ENCODE results near the gene CA11.

CA11 gene

GRCh38 chr19:48645620-48646000 lies 377 bp downstream of the CA11 start:
- TF ChIP-seq EZH2 (optimal IDR thresholded peaks at IDR 0.05; ENCODE audit: low read depth, low read length) (no peak), EZH2phosphoT487 (IDR thresholded peaks at IDR 0.05; ENCODE audit: low read length) (no peak)
- TF ChIP-seq, protein P1, sequence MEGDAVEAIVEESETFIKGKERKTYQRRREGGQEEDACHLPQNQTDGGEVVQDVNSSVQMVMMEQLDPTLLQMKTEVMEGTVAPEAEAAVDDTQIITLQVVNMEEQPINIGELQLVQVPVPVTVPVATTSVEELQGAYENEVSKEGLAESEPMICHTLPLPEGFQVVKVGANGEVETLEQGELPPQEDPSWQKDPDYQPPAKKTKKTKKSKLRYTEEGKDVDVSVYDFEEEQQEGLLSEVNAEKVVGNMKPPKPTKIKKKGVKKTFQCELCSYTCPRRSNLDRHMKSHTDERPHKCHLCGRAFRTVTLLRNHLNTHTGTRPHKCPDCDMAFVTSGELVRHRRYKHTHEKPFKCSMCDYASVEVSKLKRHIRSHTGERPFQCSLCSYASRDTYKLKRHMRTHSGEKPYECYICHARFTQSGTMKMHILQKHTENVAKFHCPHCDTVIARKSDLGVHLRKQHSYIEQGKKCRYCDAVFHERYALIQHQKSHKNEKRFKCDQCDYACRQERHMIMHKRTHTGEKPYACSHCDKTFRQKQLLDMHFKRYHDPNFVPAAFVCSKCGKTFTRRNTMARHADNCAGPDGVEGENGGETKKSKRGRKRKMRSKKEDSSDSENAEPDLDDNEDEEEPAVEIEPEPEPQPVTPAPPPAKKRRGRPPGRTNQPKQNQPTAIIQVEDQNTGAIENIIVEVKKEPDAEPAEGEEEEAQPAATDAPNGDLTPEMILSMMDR (IDR thresholded peaks at IDR 0.05; ENCODE audit: low read length): no peak
- Histone ChIP-seq H3K9ac (ENCODE audit: low read length) (no peak overlapping the region; the same call in 1 of the 2 replicates), H2AFZ (ENCODE audit: low read length) (peak overlapping the region; percentile 68), H3F3A (ENCODE audit: insufficient read depth, low read length) (no peaks in the 10 kb centered on the region; the same call in 1 of the 2 replicates), H3K9me2 (replicated peaks; ENCODE audit: insufficient read depth, low read length) (no peaks in the 10 kb centered on the region), H3K4me3 (ENCODE audit: low read length) (peak overlapping the region; percentile 57), H3K9me3 (replicated peaks; ENCODE audit: insufficient read depth, low read length) (no peaks in the 10 kb centered on the region), H3K79me2 (ENCODE audit: low read length) (no peaks in the 10 kb centered on the region), H3K27ac (ENCODE audit: low read length) (no peak overlapping the region), H3K4me1 (ENCODE audit: low read length) (peaks cover 7% of the 10 kb centered on the region; the same call in 1 of the 2 replicates), H3K27me3 (replicated peaks; ENCODE audit: insufficient read depth, low read length) (peaks cover 39% of the 10 kb centered on the region), H3K4me2 (ENCODE audit: low read depth, low read length) (peak overlapping the region; percentile 81), H3K36me3 (replicated peaks; ENCODE audit: insufficient read depth, low read length) (no peaks in the 10 kb centered on the region), H4K20me1 (ENCODE audit: insufficient read depth, low read length) (no peaks in the 10 kb centered on the region)
- no peak for DNase-seq

GRCh38 chr19:48644839-48645619 lies 958 bp downstream of the CA11 start:
- peak overlapping the region; percentile 81 for H3K4me2 ChIP-seq (ENCODE audit: low read depth, low read length)
- peak; percentile 66 for DNase-seq
- no peak for TF ChIP-seq EZH2 (optimal IDR thresholded peaks at IDR 0.05; ENCODE audit: low read depth, low read length)
- no peak for TF ChIP-seq EZH2phosphoT487 (IDR thresholded peaks at IDR 0.05; ENCODE audit: low read length)
- TF ChIP-seq, protein P1 (IDR thresholded peaks at IDR 0.05; ENCODE audit: low read length): no peak
- no peaks in the 10 kb centered on the region for H3K9me2 ChIP-seq (replicated peaks; ENCODE audit: insufficient read depth, low read length)
- H3K4me1 ChIP-seq (ENCODE audit: low read length): peaks cover 7% of the 10 kb centered on the region; the same call in 1 of the 2 replicates
- H2AFZ ChIP-seq (ENCODE audit: low read length): peak overlapping the region; percentile 68
- peaks cover 39% of the 10 kb centered on the region for H3K27me3 ChIP-seq (replicated peaks; ENCODE audit: insufficient read depth, low read length)
- H3K36me3 ChIP-seq (replicated peaks; ENCODE audit: insufficient read depth, low read length): no peaks in the 10 kb centered on the region
- no peak overlapping the region for H3K9ac ChIP-seq (ENCODE audit: low read length)
- no peaks in the 10 kb centered on the region; the same call in 1 of the 2 replicates for H3F3A ChIP-seq (ENCODE audit: insufficient read depth, low read length)
- H4K20me1 ChIP-seq (ENCODE audit: insufficient read depth, low read length): no peaks in the 10 kb centered on the region
- no peaks in the 10 kb centered on the region for H3K79me2 ChIP-seq (ENCODE audit: low read length)
- peak overlapping the region; percentile 57 for H3K4me3 ChIP-seq (ENCODE audit: low read length)
- H3K27ac ChIP-seq (ENCODE audit: low read length): no peak overlapping the region
- no peaks in the 10 kb centered on the region for H3K9me3 ChIP-seq (replicated peaks; ENCODE audit: insufficient read depth, low read length)

DNA sequence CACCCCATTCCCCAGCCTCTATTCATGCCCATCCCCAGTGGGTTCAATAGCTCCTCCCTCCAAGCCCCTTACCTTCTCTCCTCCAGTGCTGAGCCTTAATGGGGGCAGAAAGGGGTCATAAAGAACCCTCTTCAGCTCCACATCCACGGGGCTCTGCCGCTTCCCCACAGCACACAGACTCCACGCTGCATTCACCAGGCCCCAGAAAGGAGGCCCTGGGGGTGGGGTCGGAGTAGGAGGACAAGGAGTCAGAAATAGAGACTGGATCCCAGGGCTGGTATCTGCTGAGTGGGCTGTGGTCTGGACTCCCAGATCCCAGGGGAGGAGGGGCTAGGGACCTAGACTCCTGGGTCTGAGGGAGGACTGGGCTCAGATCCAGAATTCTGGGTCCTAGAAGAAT lies 1.6 kb downstream of the CA11 start:
- Histone ChIP-seq H3K9ac (ENCODE audit: low read length) (no peak overlapping the region), H3K36me3 (replicated peaks; ENCODE audit: insufficient read depth, low read length) (no peaks in the 10 kb centered on the region), H3K27ac (ENCODE audit: low read length) (no peak overlapping the region), H3K4me1 (ENCODE audit: low read length) (peaks cover 5% of the 10 kb centered on the region; the same call in 1 of the 2 replicates), H3K9me3 (replicated peaks; ENCODE audit: insufficient read depth, low read length) (no peaks in the 10 kb centered on the region), H3K9me2 (replicated peaks; ENCODE audit: insufficient read depth, low read length) (no peaks in the 10 kb centered on the region), H4K20me1 (ENCODE audit: insufficient read depth, low read length) (no peaks in the 10 kb centered on the region), H3K79me2 (ENCODE audit: low read length) (no peaks in the 10 kb centered on the region), H3K27me3 (replicated peaks; ENCODE audit: insufficient read depth, low read length) (peaks cover 39% of the 10 kb centered on the region), H3K4me2 (ENCODE audit: low read depth, low read length) (no peak overlapping the region), H3K4me3 (ENCODE audit: low read length) (no peak overlapping the region), H2AFZ (ENCODE audit: low read length) (no peak overlapping the region), H3F3A (ENCODE audit: insufficient read depth, low read length) (no peaks in the 10 kb centered on the region; the same call in 1 of the 2 replicates)
- TF ChIP-seq EZH2phosphoT487 (IDR thresholded peaks at IDR 0.05; ENCODE audit: low read length) (no peak), EZH2 (optimal IDR thresholded peaks at IDR 0.05; ENCODE audit: low read depth, low read length) (no peak)
- TF ChIP-seq, protein P1 (IDR thresholded peaks at IDR 0.05; ENCODE audit: low read length): no peak
- no peak for DNase-seq
